CD4-positive, alpha-beta T cell treated with Interferon gamma for 1 hour (primary cell): Measurements from ENCODE around the gene SUGCT.

Experiments
- DNase-seq: peaks from one replicate; pipeline ENCODE4 v3.0.0-alpha.2; 2020

The SUGCT gene

GRCh38 chr7:40753455-40753854, 618.6 kb downstream of the SUGCT start:
- no peak for DNase-seq

- DNase-seq, result no peak
These were observed 620.6 kb downstream of the SUGCT start for GRCh38 chr7:40755438-40755837.

- no peak for DNase-seq
These were observed 622.3 kb downstream of the SUGCT start for GRCh38 chr7:40757109-40757508.

GRCh38 chr7:40758590-40758989, 623.8 kb downstream of the SUGCT start:
- no peak for DNase-seq

- no peak for DNase-seq
These were observed 625.6 kb downstream of the SUGCT start for GRCh38 chr7:40760293-40760964.

- no peak for DNase-seq
These were observed 626.2 kb downstream of the SUGCT start for GRCh38 chr7:40760987-40761386.

GRCh38 chr7:40761762-40762560, 627.2 kb downstream of the SUGCT start:
- DNase-seq, result no peak

- no peak for DNase-seq
These were observed 628.8 kb downstream of the SUGCT start for GRCh38 chr7:40763319-40764287.

GRCh38 chr7:40765639-40766038, 630.8 kb downstream of the SUGCT start:
- DNase-seq, result no peak

GRCh38 chr7:40772096-40772495, 637.3 kb downstream of the SUGCT start:
- DNase-seq, result no peak

- DNase-seq, result no peak
These were observed 638.9 kb downstream of the SUGCT start for GRCh38 chr7:40773656-40774055.

- no peak for DNase-seq
These were observed 641.1 kb downstream of the SUGCT start for GRCh38 chr7:40775877-40776276.

GRCh38 chr7:40777730-40778312, 643.0 kb downstream of the SUGCT start:
- no peak for DNase-seq

- no peak for DNase-seq
These were observed 645.7 kb downstream of the SUGCT start for GRCh38 chr7:40780460-40780859.

- DNase-seq, result no peak
These were observed 648.0 kb downstream of the SUGCT start for GRCh38 chr7:40782836-40783235.

- DNase-seq, result no peak
These were observed 649.4 kb downstream of the SUGCT start for GRCh38 chr7:40784176-40784575.

GRCh38 chr7:40786909-40787308, 652.1 kb downstream of the SUGCT start:
- no peak for DNase-seq

- no peak for DNase-seq
These were observed 658.3 kb downstream of the SUGCT start for GRCh38 chr7:40793132-40793531.

- no peak for DNase-seq
These were observed 660.8 kb downstream of the SUGCT start for GRCh38 chr7:40795607-40796006.

GRCh38 chr7:40796723-40797122, 661.9 kb downstream of the SUGCT start:
- DNase-seq, result no peak

GRCh38 chr7:40798613-40799012, 663.8 kb downstream of the SUGCT start:
- DNase-seq, result no peak

- DNase-seq, result no peak
These were observed 664.9 kb downstream of the SUGCT start for GRCh38 chr7:40799493-40800403.
